Measurements from ENCODE around the gene VGF.

GRCh38 chr7:101119876-101120275 lies 45.5 kb downstream of the VGF start:
- TF ChIP-seq CTCF (IDR thresholded peaks at IDR 0.05; ENCODE audit: low read depth, low read length), result no peak
- no peak for TF ChIP-seq EZH2phosphoT487 (IDR thresholded peaks at IDR 0.05; ENCODE audit: low read depth)
